ENCODE results near the gene SLC38A2.

The SLC38A2 gene

DNA sequence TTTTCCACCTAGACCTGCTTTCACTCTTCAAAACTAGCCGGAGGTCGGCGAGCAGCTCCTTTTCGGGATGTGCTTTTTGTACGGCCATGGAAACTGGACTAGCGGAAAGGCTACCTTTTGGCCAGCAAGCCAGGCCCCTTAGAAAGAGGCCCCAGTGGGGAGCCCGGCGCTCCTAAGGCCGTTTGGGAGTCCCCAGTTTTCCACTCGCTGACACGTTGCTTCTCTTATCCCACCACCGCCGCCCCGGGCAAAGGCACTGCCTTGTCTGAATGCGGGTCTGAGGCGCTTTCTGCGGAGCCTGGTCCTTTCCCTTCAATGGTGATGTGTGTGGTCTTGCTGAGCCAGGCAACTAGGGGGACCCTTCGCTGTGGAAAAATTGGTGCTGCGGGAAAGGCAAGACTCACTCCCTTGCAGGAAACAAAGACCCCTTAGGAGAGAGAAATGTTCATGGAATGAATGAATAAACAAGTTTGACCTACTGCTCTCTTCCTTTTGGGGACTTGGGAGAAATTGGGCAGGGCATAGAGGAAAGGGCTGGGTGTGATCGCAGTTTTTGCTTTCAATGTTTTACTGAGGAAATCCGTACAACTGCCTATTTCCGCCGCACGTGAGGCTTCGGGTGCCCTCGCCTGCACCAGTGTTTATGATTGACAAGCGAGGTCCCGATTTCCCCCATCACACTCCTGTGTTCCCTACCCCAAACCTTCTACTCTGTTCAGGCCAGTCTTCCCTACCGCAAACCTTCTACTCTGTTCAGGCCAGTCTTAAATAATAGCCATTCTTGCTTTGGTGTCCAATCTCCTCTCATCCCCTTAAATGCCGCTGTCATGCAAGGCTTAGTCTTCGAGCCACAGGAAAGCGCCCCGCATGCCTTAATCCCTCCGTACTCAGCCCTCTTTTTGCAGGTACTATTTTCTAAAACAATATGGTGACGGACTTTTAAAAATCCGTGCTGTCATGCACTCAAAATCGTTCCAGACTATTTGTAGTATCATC is 1.0 kb upstream of the SLC38A2 start:
- peak; percentile 70 for DNase-seq

DNA sequence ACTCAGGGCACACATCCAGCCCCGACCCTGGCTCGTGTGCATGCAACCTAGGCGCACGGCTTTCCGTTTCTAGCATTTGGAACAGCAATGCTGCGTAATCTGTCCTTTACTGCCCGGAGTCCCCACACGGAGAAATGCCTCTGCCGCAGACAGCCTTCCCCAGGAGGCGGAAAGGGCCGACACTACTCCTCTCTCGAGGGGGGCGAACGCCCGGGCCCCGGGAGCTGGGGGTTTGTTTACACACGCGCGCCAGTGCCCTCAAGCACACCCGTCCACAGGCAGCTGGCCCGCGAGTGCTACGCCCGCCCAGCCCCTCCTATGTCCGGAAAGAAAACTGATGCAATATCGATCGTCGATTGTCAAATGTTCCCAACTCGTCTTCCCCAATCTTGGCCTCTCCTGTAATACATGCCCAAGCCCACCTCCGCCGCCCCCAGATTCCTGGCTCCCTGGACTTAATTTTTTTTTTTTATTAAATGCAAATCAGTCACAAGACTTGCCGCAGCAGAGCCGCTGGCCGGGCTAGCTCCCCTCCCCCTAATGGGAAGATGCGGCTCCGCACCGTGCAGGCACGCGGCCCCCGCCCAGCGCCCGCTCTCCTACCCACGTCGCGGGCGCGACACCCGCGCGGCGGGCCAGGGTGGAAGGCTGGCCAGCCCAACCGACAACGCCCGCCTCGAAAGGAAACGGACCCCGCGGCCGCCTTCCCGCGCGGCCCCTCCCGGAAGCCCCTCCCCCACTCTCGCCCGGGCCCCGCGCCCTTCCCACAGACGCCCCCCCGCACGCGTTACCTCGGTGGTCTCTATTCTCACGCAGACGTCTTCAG is 642 bp downstream of the SLC38A2 start:
- peak; percentile 79 for DNase-seq

DNA sequence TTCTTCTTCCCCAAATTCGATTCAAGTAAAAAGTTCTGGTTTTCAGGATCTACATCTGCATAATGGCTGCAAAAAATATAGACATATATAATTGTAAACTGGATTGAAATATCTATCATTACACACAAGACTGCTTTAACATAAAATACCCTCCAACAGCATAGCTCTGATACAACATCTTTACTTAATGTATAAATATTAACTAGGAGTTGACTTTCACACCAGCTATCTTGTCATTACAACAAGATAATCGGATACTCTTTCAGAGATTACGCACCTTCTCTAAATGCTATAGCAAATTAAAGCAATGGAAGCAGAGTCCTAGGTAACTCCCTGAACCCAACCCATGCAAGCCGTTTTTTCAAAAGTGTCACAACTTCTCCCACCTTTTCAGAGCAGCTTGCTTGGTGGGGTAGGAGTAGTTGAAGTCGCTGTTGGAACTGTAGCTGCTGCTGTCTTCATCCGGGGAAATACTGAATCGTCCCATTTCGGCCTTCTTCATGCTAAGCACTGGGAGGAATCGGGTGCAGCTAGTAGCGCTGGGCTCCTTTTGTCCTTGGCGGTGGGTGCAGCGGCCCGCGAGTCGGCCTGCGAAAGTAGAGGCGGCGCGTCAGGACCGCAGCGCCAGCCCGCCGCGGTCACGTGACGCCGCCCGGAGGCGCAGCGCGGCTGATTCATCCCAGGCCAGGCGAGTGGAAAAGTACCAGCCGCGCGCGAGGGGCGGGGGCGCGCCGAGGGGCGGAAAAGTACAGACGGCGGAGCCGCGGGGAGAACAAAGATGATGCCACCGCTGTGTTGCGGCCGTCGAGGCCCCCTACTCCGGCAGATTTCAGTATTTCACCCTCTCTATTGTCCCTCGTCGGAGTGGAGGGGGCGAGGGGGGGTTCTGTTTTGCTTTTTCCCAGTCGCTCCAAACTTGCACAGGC is 1.5 kb downstream of the SLC38A2 start:
- DNase-seq, result peak; percentile 79

DNA sequence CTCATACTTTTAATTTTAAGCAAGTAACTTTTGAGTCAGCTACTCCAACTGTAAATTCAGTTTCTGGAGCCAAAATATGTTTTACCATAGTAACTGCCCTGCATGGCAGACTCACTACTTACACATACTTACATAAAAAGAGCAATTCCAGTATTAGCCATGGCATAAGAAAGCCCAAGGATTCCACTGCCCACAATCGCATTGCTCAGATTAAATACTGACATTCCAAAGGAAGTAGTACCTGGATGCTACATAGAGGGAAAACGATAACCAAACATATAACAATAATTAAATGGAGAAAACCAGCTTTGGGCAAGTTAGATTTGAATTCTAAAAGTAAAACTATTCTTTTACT is 2.2 kb downstream of the SLC38A2 start:
- no peak for DNase-seq

- no peak for DNase-seq
Measured at GRCh38 chr12:46369474-46370379, 2.8 kb downstream of the SLC38A2 start.

DNA sequence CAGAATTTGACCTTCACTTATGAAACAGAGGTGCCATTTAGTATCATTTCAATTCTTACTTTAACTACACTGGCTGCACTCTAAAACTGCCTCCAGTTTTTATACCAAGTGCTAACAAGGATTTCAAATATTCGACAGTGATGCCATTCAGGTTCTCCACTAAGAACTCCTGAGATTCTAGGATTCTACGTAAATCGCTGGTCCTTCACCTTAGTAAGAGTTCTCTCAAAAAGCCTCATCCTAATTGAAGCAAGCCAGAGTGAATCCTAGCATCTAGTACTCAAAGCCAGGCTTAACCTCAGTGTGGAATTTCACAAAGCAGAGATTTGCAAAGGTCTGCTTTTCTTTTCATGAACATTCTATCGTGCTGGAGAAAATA is 3.5 kb downstream of the SLC38A2 start:
- DNase-seq, result no peak

- no peak for DNase-seq
Measured at GRCh38 chr12:46368684-46369083, 3.9 kb downstream of the SLC38A2 start.

- no peak for DNase-seq
Measured at GRCh38 chr12:46368138-46368537, 4.4 kb downstream of the SLC38A2 start.

- no peak for DNase-seq
Measured at GRCh38 chr12:46367351-46368029, 5.1 kb downstream of the SLC38A2 start.

DNA sequence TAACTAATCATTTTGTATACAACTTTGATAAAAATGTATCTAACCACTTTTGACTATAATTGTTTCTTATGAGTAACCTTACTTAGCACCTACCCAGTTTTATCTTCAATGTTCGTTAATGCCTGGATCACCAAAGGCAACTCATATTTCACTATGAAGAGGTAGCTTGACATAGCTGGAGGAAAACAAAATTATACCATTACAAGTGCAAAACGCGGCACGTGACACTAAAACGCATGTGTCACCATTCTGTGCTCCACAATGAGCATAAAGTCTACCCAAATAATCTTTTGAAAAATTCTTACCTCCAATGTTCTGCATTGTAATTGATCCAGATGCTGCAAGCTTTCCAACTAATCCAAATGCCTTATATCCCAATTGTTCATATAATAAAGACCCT is 5.8 kb downstream of the SLC38A2 start:
- DNase-seq, result no peak

- no peak for DNase-seq
Measured at GRCh38 chr12:46365951-46366379, 6.6 kb downstream of the SLC38A2 start.

- DNase-seq, result peak; percentile 64
Measured at GRCh38 chr12:46364777-46365580, 7.6 kb downstream of the SLC38A2 start.

GRCh38 chr12:46364300-46364696 is 8.3 kb downstream of the SLC38A2 start:
- no peak for DNase-seq

DNA sequence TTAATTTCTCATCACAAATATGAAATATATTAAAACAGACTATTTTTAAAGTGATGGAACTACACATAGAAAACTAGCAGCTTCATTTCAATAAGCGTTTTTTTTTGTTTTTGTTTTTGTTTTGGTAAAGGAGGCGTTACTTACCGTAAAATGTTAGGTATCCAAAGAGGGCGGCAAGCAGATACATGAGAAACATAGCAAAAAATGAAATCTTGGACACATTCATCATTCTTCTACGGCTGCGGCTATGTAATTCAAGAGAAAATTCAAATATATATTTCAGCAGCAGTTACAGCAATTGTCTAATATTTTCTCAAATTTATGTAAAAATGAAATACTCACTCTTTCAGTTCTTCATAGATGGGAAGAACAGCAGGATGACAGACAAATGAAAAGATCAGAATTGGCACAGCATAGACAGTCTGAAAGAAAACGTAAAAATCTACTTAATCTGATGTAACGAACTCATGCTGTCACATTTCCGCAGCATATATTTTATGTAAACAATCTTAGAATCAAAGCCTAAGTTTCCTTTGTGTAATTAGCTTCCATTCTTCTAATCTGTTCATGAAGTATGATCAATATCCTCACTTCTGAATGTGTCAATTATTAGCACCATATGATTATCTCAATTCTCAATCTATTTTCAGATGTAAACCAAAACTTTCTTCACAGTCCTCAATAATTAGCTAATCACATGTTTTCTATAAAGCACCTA is 8.8 kb downstream of the SLC38A2 start:
- no peak for DNase-seq

- no peak for DNase-seq
Measured at GRCh38 chr12:46362895-46363581, 9.5 kb downstream of the SLC38A2 start.

- no peak for DNase-seq
Measured at GRCh38 chr12:46361667-46362034, 10.9 kb downstream of the SLC38A2 start.

- no peak for DNase-seq
Measured at GRCh38 chr12:46360908-46361666, 11.5 kb downstream of the SLC38A2 start.

GRCh38 chr12:46360370-46360769 is 12.2 kb downstream of the SLC38A2 start:
- no peak for DNase-seq

All from kidney glomerular epithelial cell (primary cell).